DND-41 (cell line): ENCODE results near the gene GNA14.

Experiments
- ATAC-seq: fragments of 200-7000 bp; cut with Tn5 transposase; 3 replicates; pipeline ENCODE4 v1.9.1; 2021; ENCODE audit warnings: low read depth; ENCODE audit not compliant: insufficient read depth
- DNase-seq: peaks from one replicate; pipeline ENCODE4 v3.0.0-alpha.2; 2020
- H2AFZ ChIP-seq: 2 replicates; pipeline ENCODE4 v1.6.0; 2012; ENCODE audit warnings: low read depth, low read length
- H3K27ac ChIP-seq: 2 replicates; pipeline ENCODE4 v1.5.1; 2012; ENCODE audit warnings: low read length, inconsistent platforms
- H3K27me3 ChIP-seq: fragments of 200-600 bp; sonication (generic); 2 replicates; pipeline ENCODE4 v1.6.0; 2012; ENCODE audit warnings: low read length, mild to moderate bottlenecking, inconsistent platforms; ENCODE audit not compliant: insufficient read depth, poor library complexity
- H3K36me3 ChIP-seq: 2 replicates; pipeline ENCODE4 v1.5.1; 2012; ENCODE audit warnings: low read length, inconsistent platforms; ENCODE audit not compliant: insufficient read depth
- H3K4me1 ChIP-seq: 2 replicates; pipeline ENCODE4 v1.5.1; 2012; ENCODE audit warnings: mild to moderate bottlenecking, low read length; ENCODE audit not compliant: insufficient read depth
- H3K4me2 ChIP-seq: 2 replicates; pipeline ENCODE4 v1.6.0; 2012; ENCODE audit warnings: mild to moderate bottlenecking, moderate library complexity, low read length, inconsistent platforms; ENCODE audit not compliant: insufficient read depth
- H3K4me3 ChIP-seq, 2 experiments: fragments of 200-600 bp in 1 of 2; shearing (Covaris generic) in 1 of 2; 2 replicates each; pipeline ENCODE4 v1.5.1; 2012 to 2016; ENCODE audit warnings: inconsistent platforms in 2 of 2, low read length in 2 of 2, mild to moderate bottlenecking in 2 of 2, low read depth in 1 of 2, moderate library complexity in 1 of 2
- H3K79me2 ChIP-seq: 2 replicates; pipeline ENCODE4 v1.6.0; 2012; ENCODE audit warnings: low read length, inconsistent platforms; ENCODE audit not compliant: insufficient read depth
- H3K9ac ChIP-seq: 2 replicates; pipeline ENCODE4 v1.6.0; 2012; ENCODE audit warnings: low read depth, mild to moderate bottlenecking, inconsistent platforms, low read length, moderate library complexity
- H3K9me3 ChIP-seq: 2 replicates; pipeline ENCODE4 v1.5.1; 2012; ENCODE audit warnings: low read length, moderate library complexity, mild to moderate bottlenecking, inconsistent platforms; ENCODE audit not compliant: insufficient read depth, severe bottlenecking
- H4K20me1 ChIP-seq: 2 replicates; pipeline ENCODE4 v1.6.0; 2012; ENCODE audit warnings: low read length; ENCODE audit not compliant: insufficient read depth
- CTCF ChIP-seq: IDR thresholded peaks from 2 replicates; pipeline ENCODE4 v1.5.1; 2012; ENCODE audit warnings: borderline replicate concordance, low read length, moderate library complexity, mild to moderate bottlenecking; ENCODE audit not compliant: poor library complexity, severe bottlenecking; ENCODE audit errors: extremely low read depth
- EZH2 ChIP-seq: IDR thresholded peaks from 3 replicates; pipeline ENCODE4 v1.6.1; 2012; ENCODE audit warnings: borderline replicate concordance, low read depth, mild to moderate bottlenecking, moderate library complexity, low read length, inconsistent platforms; ENCODE audit not compliant: severe bottlenecking

GNA14 gene

GRCh38 chr9:77421506-77422265 is 226.4 kb downstream of the GNA14 start:
- Histone ChIP-seq H3K4me1 (no peaks in the 10 kb centered on the region), H3K4me2 (no peak overlapping the region), H3K9me3 (no peaks in the 10 kb centered on the region), H3K4me3 (no peak overlapping the region), H2AFZ (no peak overlapping the region), H3K27me3 (no peaks in the 10 kb centered on the region), H3K27ac (no peak overlapping the region), H3K36me3 (no peaks in the 10 kb centered on the region), H4K20me1 (no peaks in the 10 kb centered on the region), H3K79me2 (no peaks in the 10 kb centered on the region), H3K9ac (no peak overlapping the region)
- no peak for ATAC-seq
- TF ChIP-seq EZH2, result no peak
- no peak for TF ChIP-seq CTCF
- DNase-seq, result no peak

- no peak for ATAC-seq
- no peaks in the 10 kb centered on the region for H3K9me3 ChIP-seq
- no peak overlapping the region for H3K27ac ChIP-seq
- no peak for TF ChIP-seq CTCF
- H4K20me1 ChIP-seq, result no peaks in the 10 kb centered on the region
- H3K36me3 ChIP-seq, result no peaks in the 10 kb centered on the region
- no peak overlapping the region for H2AFZ ChIP-seq
- no peak overlapping the region for H3K4me2 ChIP-seq
- no peak overlapping the region for H3K4me3 ChIP-seq
- H3K27me3 ChIP-seq, result no peaks in the 10 kb centered on the region
- H3K4me1 ChIP-seq, result no peaks in the 10 kb centered on the region
- H3K79me2 ChIP-seq, result no peaks in the 10 kb centered on the region
- H3K9ac ChIP-seq, result no peak overlapping the region
- no peak for DNase-seq
These were observed 227.5 kb downstream of the GNA14 start for GRCh38 chr9:77420641-77421040.

- Histone ChIP-seq H3K4me1 (no peaks in the 10 kb centered on the region), H3K36me3 (no peaks in the 10 kb centered on the region), H3K27ac (no peak overlapping the region), H3K9ac (no peak overlapping the region), H3K79me2 (no peaks in the 10 kb centered on the region), H4K20me1 (no peaks in the 10 kb centered on the region), H2AFZ (no peak overlapping the region), H3K27me3 (no peaks in the 10 kb centered on the region), H3K4me3 (no peak overlapping the region), H3K9me3 (no peaks in the 10 kb centered on the region), H3K4me2 (no peak overlapping the region)
- DNase-seq (no peak), ATAC-seq (no peak)
- TF ChIP-seq EZH2 (no peak), CTCF (no peak)
These were observed 229.9 kb downstream of the GNA14 start for GRCh38 chr9:77418226-77418625.
